K562 (cell line): ENCODE data around the gene LRRK1. TPM values are rescaled to one million over a fixed set of nuclear protein-coding genes. Genes with fewer than 3 reads are reported as not detected.

Experiments used
- AFF4 ChIP-seq: sonication (generic); formaldehyde crosslinking; IDR thresholded peaks from 2 replicates; pipeline ENCODE4 v1.8.0; 2023; ENCODE audit warnings: mild to moderate bottlenecking, missing genetic modification reagents
- ATF2 ChIP-seq: sonication (generic); formaldehyde crosslinking; IDR thresholded peaks from 2 replicates; pipeline ENCODE4 v1.8.1; 2022; ENCODE audit warnings: missing genetic modification reagents
- DACH1 ChIP-seq: fragments of 450-650 bp; IDR thresholded peaks from 2 replicates; pipeline ENCODE4 v1.6.1; 2018; ENCODE audit not compliant: partially characterized antibody
- ELF1 ChIP-seq: fragments of 200-800 bp; sonication (Bioruptor generic); IDR thresholded peaks from 2 replicates; pipeline ENCODE4 v1.6.1; 2016; ENCODE audit warnings: missing genetic modification characterization, missing compliant biosample characterization
- ETV6 ChIP-seq, 3 experiments: fragments of 150-350 bp in 1 of 3; sonication (generic) in 1 of 3; formaldehyde crosslinking in 1 of 3; IDR thresholded peaks; 2 replicates each; pipeline versions ENCODE4 v1.6.1 to v1.8.0; 2014 to 2022; ENCODE audit warnings: borderline replicate concordance in 2 of 3, low read depth in 2 of 3, antibody characterized with exemption in 1 of 3, low read length in 1 of 3, mild to moderate bottlenecking in 1 of 3, missing genetic modification reagents in 1 of 3
- FIP1L1 ChIP-seq: fragments of 200-400 bp; formaldehyde crosslinking; IDR thresholded peaks from 2 replicates; pipeline ENCODE4 v1.6.1; 2018; ENCODE audit warnings: mild to moderate bottlenecking, low read depth, low read length; ENCODE audit not compliant: poor library complexity, severe bottlenecking
- FOXP4 ChIP-seq: sonication (generic); formaldehyde crosslinking; IDR thresholded peaks from 2 replicates; pipeline ENCODE4 v1.8.0; 2022; ENCODE audit warnings: mild to moderate bottlenecking, missing genetic modification reagents, borderline replicate concordance
- HDAC2 ChIP-seq: fragments of 450-650 bp; IDR thresholded peaks from 2 replicates; pipeline ENCODE4 v1.6.1; 2016; ENCODE audit warnings: mild to moderate bottlenecking
- MED1 ChIP-seq: sonication (generic); formaldehyde crosslinking; IDR thresholded peaks from 2 replicates; pipeline ENCODE4 v1.8.1; 2023; ENCODE audit warnings: missing genetic modification reagents, borderline replicate concordance
- MTA3 ChIP-seq: fragments of 450-650 bp; formaldehyde crosslinking; IDR thresholded peaks from 2 replicates; pipeline ENCODE4 v1.6.1; 2017; ENCODE audit warnings: mild to moderate bottlenecking, borderline replicate concordance
- POLR2AphosphoS5 ChIP-seq: IDR thresholded peaks from 2 replicates; pipeline ENCODE4 v1.6.1; 2011; ENCODE audit warnings: mild to moderate bottlenecking, low read depth, low read length, moderate library complexity; ENCODE audit not compliant: control insufficient read depth, insufficient read depth
- SMARCA4 ChIP-seq: fragments of 450-650 bp; IDR thresholded peaks from 2 replicates; pipeline ENCODE4 v1.6.1; 2016
- TSC22D4 ChIP-seq: fragments of 450-650 bp; IDR thresholded peaks from 2 replicates; pipeline ENCODE4 v1.6.1; 2016; ENCODE audit warnings: missing genetic modification characterization, missing biosample characterization, control low read depth
- USF2 ChIP-seq: sonication (generic); formaldehyde crosslinking; IDR thresholded peaks from 2 replicates; pipeline ENCODE4 v1.5.0; 2020; ENCODE audit warnings: missing genetic modification reagents
- ZFPM2 ChIP-seq: fragments of 250-450 bp; sonication (Bioruptor Pico); IDR thresholded peaks from 2 replicates; pipeline ENCODE4 v1.5.1; 2022; ENCODE audit warnings: mild to moderate bottlenecking
- ZFX ChIP-seq: sonication (generic); formaldehyde crosslinking; IDR thresholded peaks from 2 replicates; pipeline ENCODE4 v1.8.0; 2022; ENCODE audit warnings: mild to moderate bottlenecking, missing genetic modification reagents, moderate library complexity
- ZNF354B ChIP-seq: fragments of 250-450 bp; sonication (Bioruptor Pico); IDR thresholded peaks from 2 replicates; pipeline ENCODE4 v1.4.0; 2020
- ZNF785 ChIP-seq: fragments of 250-450 bp; sonication (Bioruptor Pico); IDR thresholded peaks from 2 replicates; pipeline ENCODE4 v1.4.0; 2020; ENCODE audit warnings: mild to moderate bottlenecking
- polyA plus RNA-seq, 8 experiments: library from polyadenylated mRNA; depleted of rRNA in 4 of 8; stranded (reverse) in 5 of 8; unstranded in 3 of 8; fragments of >200 nt; fragmentation: Nextera tagmentation in 2 of 8; fragmentation: Illumina TruSeq in 1 of 8; extraction: Ambion mirVana in 2 of 8; extraction: Trizol in 1 of 8; gene quantifications; 2 replicates each; pipeline versions ENCODE4 v1.2.1 to v1.2.3, GENCODE V29; 2011 to 2014; ENCODE audit warnings: inconsistent platforms in 1 of 8, missing spikeins in 1 of 8
- total RNA-seq, 7 experiments: library from RNA; depleted of rRNA in 6 of 7; stranded (reverse); fragments of >200 nt in 6 of 7; fragmentation: Illumina TruSeq in 2 of 7; extraction: Trizol in 2 of 7; gene quantifications; 2 replicates each; pipeline versions ENCODE4 v1.2.1 to v1.2.3, GENCODE V29; 2011 to 2021; ENCODE audit warnings: low replicate concordance in 1 of 7

The LRRK1 gene
- total and polyA plus RNA-seq, 9 of the 15 experiments (the other 6 are each of a cell fraction or from before 2014, with no cell fraction given): 0.01 to 1.5 (median 0.11) TPM

- no peak for TF ChIP-seq USF2 (CRISPR knock-in tag)
- TF ChIP-seq AFF4: no peak
- TF ChIP-seq POLR2AphosphoS5: peak; percentile 77
- 0 out of 2 replicates have a peak, but pooled peaks have one; percentile 27 for TF ChIP-seq SMARCA4
- TF ChIP-seq MED1 (CRISPR knock-in tag): no peak
- peak; percentile 89 for TF ChIP-seq ZFX
- TF ChIP-seq ETV6 (IDR thresholded peaks at IDR 0.05; ENCODE audit: borderline replicate concordance in 1 of 2, low read depth in 2 of 2, low read length in 1 of 2): no peak
- peak; percentile 93; the same call in 1 of the 2 replicates for TF ChIP-seq ETV6 (CRISPR knock-in tag; IDR thresholded peaks at IDR 0.05; ENCODE audit: borderline replicate concordance)
- no peak for TF ChIP-seq TSC22D4 (tag)
- 0 out of 2 replicates have a peak, but pooled peaks have one; percentile 40 for TF ChIP-seq HDAC2
- no peak for TF ChIP-seq ZNF785 (CRISPR knock-in tag)
- TF ChIP-seq ZFPM2 (CRISPR knock-in tag): peak; percentile 62; the same call in 1 of the 2 replicates
- peak; percentile 86; the same call in 1 of the 2 replicates for TF ChIP-seq MTA3
- TF ChIP-seq ATF2: peak; percentile 70; the same call in 1 of the 2 replicates
- TF ChIP-seq FOXP4: peak; percentile 70; the same call in 1 of the 2 replicates
- no peak for TF ChIP-seq ZNF354B (CRISPR knock-in tag)
- peak; percentile 58 for TF ChIP-seq FIP1L1
- TF ChIP-seq ELF1: no peak
- no peak for TF ChIP-seq DACH1
Measured at GRCh38 chr15:101086394-101087171, 167.4 kb downstream of the LRRK1 start (continued).
